HG03060 (cell line): ENCODE results near the gene CDON.

ENCODE experiments used
- ATAC-seq: cut with Tn5 transposase; IDR thresholded peaks from one replicate; pipeline ENCODE4 v1.9.1; 2021; ENCODE audit warnings: low read depth, moderate number of reproducible peaks; ENCODE audit not compliant: unreplicated experiment

The CDON gene, protein sequence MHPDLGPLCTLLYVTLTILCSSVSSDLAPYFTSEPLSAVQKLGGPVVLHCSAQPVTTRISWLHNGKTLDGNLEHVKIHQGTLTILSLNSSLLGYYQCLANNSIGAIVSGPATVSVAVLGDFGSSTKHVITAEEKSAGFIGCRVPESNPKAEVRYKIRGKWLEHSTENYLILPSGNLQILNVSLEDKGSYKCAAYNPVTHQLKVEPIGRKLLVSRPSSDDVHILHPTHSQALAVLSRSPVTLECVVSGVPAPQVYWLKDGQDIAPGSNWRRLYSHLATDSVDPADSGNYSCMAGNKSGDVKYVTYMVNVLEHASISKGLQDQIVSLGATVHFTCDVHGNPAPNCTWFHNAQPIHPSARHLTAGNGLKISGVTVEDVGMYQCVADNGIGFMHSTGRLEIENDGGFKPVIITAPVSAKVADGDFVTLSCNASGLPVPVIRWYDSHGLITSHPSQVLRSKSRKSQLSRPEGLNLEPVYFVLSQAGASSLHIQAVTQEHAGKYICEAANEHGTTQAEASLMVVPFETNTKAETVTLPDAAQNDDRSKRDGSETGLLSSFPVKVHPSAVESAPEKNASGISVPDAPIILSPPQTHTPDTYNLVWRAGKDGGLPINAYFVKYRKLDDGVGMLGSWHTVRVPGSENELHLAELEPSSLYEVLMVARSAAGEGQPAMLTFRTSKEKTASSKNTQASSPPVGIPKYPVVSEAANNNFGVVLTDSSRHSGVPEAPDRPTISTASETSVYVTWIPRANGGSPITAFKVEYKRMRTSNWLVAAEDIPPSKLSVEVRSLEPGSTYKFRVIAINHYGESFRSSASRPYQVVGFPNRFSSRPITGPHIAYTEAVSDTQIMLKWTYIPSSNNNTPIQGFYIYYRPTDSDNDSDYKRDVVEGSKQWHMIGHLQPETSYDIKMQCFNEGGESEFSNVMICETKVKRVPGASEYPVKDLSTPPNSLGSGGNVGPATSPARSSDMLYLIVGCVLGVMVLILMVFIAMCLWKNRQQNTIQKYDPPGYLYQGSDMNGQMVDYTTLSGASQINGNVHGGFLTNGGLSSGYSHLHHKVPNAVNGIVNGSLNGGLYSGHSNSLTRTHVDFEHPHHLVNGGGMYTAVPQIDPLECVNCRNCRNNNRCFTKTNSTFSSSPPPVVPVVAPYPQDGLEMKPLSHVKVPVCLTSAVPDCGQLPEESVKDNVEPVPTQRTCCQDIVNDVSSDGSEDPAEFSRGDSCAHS (N-terminal part only)

DNA sequence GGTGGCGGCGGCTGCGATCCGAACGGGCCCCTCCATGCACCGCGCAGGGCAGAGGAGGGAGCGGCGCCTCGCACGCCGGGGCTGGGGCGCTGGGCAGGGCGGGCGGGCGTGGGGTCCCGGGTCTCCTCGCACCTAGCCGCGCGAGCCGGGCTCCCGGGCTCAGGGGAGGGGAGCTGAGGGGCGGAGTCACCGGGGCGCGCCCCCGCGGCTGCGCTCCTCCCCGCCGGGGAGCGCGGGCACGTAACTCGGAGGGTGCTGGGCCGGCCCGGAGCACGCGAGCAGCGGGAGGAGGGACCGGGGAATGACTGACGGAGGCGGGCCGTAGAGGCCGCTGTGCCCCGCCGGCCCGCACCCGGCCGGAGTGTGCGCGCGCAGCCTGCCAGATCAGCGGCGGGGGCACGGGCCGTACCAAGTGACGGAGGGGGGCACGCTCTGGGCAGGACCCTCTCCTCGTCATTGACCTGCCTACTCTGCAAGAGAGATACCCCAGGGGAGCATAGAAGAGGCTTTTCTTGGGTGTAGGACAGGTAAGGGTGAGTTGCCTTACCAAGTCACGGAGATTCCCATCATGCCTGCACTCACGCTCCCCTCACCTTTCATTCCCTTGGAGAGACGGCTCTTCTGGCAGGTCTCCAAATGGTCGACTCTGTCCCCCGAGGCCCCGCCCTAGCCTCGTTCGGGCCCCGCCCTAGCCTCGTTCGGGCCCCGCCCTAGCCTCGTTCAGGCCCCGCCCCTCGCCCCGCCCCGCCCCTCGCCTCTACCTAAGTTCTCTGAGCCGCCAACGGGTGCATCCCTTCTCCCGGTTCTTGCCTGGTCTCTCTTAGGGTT lies at the start of gene CDON:
CDON (minus strand) TSS at position 188 of the 828 bp plus-strand sequence. CDS start 39,390 bp downstream, outside the sequence.
- ATAC-seq, result peak; percentile 87

DNA sequence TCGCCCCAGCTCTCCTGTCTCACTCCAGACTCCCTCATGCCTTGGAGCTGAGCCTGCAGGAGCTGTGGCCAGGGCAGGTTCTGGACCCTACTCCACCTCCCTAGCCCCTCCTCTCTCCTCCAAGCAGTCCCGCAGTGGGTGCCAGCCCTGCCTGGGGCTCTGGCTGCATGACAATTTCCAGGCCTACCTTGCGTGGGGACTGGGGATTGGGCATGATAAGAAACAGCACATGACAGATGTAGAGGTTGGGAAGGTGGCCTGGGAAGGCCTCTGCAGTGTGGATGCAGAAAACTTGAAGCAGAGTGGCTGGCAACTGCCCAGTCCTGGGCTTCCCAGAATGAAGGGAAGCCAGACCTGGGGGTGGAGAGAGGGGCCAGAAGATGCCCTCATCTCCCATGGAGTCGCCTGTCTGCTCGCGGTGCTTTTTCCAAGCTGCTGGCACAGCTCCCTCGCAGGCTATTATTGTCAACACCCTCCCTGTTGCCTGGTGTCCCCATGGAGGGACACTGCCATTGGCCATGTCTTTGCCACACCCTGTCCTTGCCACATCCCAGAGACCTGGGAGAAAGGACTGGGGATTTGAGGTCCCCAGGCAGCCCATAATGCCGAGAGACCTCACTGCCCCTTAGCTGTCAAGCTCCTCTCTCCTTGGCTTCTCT lies 48.9 kb upstream of the CDON start:
- no peak for ATAC-seq

GRCh38 chr11:126109941-126110731 lies 47.5 kb upstream of the CDON start:
- ATAC-seq, result no peak

DNA sequence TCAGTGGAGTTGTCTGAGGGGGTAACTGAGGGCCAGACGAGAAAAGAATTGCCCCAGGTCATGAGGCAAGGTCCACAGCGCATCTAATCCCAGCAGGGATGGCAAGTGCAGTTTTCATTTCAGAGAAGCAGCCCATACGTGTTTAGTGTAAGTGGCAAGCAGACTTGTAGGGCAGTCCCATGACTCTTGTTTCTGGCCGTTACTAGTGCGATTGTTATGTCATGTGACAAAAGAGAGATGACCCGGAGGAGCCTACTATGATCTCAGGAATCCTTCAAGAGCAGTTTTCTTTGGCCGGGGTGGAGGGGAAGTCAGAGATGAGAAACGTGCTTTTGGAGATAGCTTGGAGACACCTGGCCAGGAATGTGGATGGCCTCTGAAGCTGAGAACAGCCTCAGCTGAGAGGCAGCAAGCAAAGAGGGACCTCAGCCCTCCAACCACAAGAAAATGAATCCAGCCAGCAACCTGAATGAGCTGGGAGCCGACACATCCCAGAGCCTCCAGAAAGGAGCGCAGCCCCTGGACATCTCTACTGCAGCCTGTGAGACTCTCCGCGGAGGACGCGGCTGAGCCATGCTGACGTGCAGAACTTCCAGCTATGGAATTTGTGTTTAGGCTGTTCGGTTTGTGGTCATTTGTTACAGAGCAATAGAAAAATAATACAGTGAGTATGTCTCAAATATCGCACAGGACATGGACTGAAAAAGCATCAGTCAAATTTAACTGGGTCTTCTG lies 44.1 kb upstream of the CDON start:
- no peak for ATAC-seq

DNA sequence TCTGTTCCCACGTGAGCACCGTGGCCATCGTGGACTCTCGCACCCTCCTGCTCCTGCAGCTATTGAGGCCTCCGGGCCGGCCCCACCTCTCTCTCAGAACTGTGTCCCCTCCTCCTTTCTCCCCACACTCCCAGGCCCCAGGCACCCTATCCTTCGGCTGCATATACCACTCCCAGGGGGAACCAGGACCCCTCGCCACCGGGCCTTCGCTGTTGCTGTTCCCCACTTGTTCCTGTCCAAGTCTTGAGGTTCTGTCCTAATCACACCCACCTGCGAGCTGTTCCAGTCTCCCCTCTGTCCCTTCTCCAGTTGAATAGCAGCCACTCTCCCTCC lies 43.0 kb upstream of the CDON start:
- ATAC-seq, result no peak

DNA sequence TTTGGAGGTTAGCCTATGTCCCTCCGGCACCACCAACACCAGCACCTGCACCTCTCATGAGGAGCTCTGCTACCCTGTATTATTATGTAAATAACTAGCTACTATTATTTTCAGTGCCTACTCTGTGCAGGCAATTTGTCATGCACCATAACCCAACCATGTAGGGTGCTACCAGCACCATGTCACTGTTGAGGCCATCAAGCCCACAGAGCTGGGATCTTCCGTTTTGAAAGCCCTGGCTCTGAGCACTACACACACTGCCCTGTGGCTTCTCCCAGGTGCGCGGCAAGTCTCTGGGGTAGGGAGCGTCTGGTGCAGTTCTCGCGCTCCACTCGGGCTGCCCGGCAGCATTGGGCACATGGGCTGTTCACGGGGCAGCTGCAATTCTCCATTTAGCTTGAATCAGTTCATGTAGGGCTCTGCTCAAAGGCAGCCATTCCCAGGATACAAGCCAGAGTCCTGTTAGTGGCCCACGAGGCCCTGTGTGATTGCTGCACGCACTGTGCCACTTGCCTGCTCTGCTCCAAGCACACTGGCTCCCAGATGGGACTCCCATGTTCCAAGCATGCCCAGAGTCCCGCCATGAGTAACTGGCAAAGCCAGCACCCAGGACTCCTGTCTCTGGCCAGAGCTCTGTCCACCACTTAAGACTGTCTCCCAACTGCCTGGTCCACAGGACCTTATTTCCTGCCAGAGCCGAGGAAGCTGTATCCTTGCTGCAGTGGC lies 42.5 kb upstream of the CDON start:
- no peak for ATAC-seq

- ATAC-seq, result no peak
These were observed 41.8 kb upstream of the CDON start for GRCh38 chr11:126104420-126104819.

GRCh38 chr11:126103150-126103549 lies 40.5 kb upstream of the CDON start:
- ATAC-seq, result no peak

DNA sequence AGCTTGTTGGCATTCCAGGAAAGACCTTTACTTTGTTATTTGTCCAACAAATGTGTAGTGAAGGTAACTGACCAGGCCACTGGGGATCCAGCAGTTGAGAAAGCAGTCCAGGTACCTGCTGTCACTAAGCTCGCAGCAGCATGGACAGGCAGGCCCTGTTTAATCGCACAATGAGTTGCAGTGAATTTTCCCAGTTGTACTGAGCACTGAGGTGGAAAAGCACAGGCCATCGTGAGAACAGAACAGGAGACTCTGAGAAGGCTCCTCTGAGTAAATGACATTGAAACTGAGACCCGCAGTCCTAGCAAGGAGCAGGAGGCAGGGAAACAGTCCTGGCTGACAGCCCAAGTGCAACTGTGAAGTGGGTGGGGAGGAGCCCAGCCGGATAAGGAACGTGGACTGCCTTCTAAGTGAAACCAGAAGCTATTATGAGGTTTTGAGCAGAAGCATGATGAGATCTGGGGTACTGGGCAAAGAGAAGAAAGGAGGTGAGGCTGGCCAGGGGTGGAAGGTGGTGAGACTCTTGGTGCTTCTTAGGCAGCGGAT lies 39.8 kb upstream of the CDON start:
- no peak for ATAC-seq

DNA sequence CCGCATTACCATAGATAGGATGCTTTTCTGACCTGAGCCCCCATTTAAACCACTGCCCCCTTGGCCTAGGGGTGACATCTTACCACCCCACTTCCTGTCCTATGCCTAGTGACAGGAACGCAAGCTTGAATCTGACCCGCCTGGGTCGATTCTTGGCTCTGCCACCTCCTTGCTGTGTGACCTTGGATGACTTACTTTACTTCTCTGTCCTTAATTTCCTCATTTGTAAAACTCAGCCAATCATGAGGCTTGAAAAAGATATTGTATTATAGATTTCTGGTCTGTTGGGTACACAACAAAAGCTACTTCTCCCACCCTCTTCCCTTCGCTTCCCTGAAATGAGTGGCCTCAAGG lies 39.2 kb upstream of the CDON start:
- ATAC-seq, result no peak

- ATAC-seq, result no peak
These were observed 38.7 kb upstream of the CDON start for GRCh38 chr11:126101251-126101929.

DNA sequence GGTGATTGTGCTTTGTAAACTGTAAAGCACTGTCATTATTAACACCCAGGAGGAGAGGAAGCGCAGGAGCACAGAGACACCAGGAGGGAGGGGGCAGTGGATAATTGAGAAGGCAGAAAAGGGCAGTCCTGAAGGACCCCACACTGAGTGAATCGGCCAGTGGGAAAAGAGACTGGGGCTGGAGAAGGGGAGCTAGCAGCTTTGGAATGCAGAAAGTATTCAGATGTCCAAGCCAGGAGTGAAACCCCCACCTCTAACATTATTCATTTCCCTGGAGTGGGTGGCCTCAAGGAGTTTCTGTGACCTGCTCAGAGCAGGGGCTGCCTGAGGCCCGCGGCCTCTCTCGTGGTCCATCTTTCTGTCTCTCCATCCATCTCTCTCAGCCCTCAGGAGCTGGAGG lies 38.0 kb upstream of the CDON start:
- no peak for ATAC-seq

DNA sequence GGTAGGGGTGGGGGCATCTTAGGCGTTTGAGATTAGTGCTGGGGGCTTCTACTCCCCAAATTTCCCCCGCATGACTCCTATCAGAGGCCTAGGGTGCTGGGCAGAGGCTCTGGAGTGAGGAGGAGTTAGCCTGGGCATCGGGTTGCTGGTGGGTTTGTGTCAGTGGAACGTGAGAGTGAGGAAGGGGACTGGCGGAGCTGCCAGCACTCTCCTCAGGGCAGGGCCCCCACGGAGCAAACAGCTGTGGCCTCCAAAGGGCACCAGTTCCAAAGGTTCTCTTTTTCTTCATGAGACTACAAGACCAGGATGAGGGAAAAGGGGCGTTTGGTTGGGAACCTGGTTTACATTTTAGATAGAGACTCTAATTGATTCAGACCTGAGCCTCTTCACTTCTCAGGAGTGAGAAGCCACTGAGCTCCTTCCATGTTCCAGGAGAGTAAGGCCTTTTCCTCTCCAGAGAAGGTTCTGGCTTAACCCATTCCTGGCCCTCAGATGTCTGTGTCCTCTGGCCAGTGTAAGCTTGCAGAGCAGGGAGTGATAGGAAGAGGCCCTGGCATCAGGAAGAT lies 35.6 kb upstream of the CDON start:
- no peak for ATAC-seq

DNA sequence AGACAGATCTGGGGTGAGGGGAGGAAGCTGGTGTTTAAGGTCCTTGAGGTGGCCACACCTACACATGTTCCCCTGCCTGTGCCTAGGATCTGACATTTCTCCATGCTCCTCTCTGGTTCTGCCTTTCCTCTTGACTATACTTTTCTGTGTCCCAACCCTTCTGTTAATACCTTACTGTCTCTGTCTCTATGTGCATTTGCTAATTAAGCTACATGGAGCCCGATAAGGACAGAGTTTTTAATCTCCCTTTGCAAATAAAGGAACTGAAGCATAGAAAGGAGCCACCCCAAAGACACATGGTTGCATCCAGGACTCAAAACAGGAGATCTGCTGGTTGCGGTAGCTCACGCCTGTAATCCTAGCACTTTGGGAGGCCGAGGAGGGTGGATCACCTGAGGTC lies 33.1 kb upstream of the CDON start:
- no peak for ATAC-seq

- ATAC-seq, result no peak
These were observed 27.8 kb upstream of the CDON start for GRCh38 chr11:126090452-126090851.

DNA sequence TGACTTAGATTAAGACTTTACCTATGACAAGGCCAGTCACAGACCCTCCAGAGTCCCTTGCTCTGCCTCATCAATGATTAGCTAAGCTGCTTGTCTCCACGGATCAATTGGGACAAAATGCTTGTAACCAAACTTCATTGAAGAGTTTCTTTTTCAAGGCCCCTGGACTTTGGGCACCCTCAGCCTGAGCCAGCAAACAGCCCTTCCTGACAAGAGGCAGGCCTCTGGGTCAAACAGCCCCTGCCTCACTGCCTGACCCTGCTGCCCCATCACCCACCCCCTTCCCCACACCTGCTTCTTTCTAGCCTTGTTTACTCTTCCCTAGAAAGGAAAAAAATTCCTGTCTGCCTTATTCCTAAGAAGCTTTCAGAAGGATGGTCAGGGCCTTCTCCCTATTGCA lies 26.3 kb upstream of the CDON start:
- ATAC-seq, result no peak

GRCh38 chr11:126086248-126086647 lies 23.6 kb upstream of the CDON start:
- no peak for ATAC-seq
